H1 (cell line): Measurements from ENCODE around the gene MBTPS2. TPM values are rescaled to one million over a fixed set of nuclear protein-coding genes. Genes with fewer than 3 reads are reported as not detected.

Source experiments
- SP1 ChIP-seq: IDR thresholded peaks from 2 replicates; pipeline ENCODE4 v1.6.1; 2011; ENCODE audit warnings: low read depth, low read length
- SUZ12 ChIP-seq: fragments of 200-600 bp; sonication (generic); IDR thresholded peaks from 2 replicates; pipeline ENCODE4 v1.6.1; 2012; ENCODE audit warnings: mild to moderate bottlenecking, inconsistent platforms, low read length, moderate library complexity, mixed read lengths
- TCF12 ChIP-seq: IDR thresholded peaks from 2 replicates; pipeline ENCODE4 v1.6.1; 2011; ENCODE audit warnings: low read depth, mild to moderate bottlenecking, low read length
- polyA plus RNA-seq, 7 experiments: library from polyadenylated mRNA; depleted of rRNA in 3 of 7; stranded (reverse) in 5 of 7; unstranded in 2 of 7; fragments of >200 nt in 5 of 7; fragments of 200-250 nt in 2 of 7; gene quantifications; 1 replicate in 5 of 7; 2 replicates in 1 of 7; 4 replicates in 1 of 7; pipeline versions ENCODE4 v1.2.1 to v1.2.3, GENCODE V29; 2011 to 2013; ENCODE audit warnings: missing spikeins in 2 of 7, mixed read lengths in 2 of 7
- total RNA-seq: library from RNA; stranded (reverse); fragmentation: NEBNext Ultra II Directional; extraction: Animal tissue kit (Norgen Biotek cat#: 25700); gene quantifications from 2 replicates; pipeline ENCODE4 v1.2.1, GENCODE V29; 2021

Gene MBTPS2
- total and polyA plus RNA-seq, 2 of the 8 experiments (the other 6 are each of a cell fraction or from before 2014, with no cell fraction given): 4.3 to 7.4 TPM

DNA sequence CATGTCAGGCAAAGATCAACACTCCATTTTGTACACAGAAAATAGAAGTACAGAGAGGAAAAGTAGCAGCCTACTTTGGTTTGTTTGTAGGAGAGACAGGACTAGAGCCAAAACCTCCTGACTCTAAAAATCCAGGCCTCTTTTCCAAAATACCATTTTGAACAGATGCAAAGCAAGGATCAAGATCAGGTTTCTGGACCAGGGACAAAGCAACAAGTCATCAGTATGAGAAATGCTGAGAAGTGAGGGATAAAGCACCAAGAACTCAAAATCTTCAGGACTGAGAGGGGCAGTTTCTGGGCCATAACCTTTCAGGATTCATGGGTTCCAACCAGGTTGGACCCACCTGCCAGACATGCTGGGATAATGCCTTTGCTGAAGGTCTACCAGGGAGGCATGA lies 36.6 kb upstream of the MBTPS2 start (continued):
- TF ChIP-seq SUZ12 (no peak), TCF12 (no peak), SP1 (no peak)
